HEK293 (cell line): ENCODE results near the gene DPP6.

Experiments used
- CTCF ChIA-PET: fragments of 350-600 bp; formaldehyde crosslinking; extraction: SDS; loops from one replicate; lab custom pipeline; 2021; ENCODE audit warnings: antibody characterized with exemption; lab: Yijun Ruan, JAX
- POLR2A ChIA-PET: fragments of 300-600 bp; formaldehyde crosslinking; extraction: SDS; loops from one replicate; lab custom pipeline; 2020; ENCODE audit warnings: antibody characterized with exemption, inconsistent platforms; lab: Yijun Ruan, JAX
- H3K27ac ChIP-seq: fragments of 200-500 bp; sonication (Bioruptor generic); 2 replicates; pipeline ENCODE4 v1.5.1; 2014; ENCODE audit warnings: low read depth, low read length, control low read depth, inconsistent platforms; ENCODE audit errors: extremely low read depth
- H3K36me3 ChIP-seq, 2 experiments: fragments of 200-500 bp in 1 of 2; sonication (Bioruptor generic) in 1 of 2; 1 replicate in 1 of 2; 2 replicates in 1 of 2; pipeline ENCODE4 v1.5.1; 2014 to 2017; ENCODE audit warnings: inconsistent platforms in 2 of 2, low read length in 2 of 2; ENCODE audit not compliant: control insufficient read depth in 2 of 2, insufficient read depth in 1 of 2
- H3K4me1 ChIP-seq: fragments of 200-500 bp; sonication (Bioruptor generic); 2 replicates; pipeline ENCODE4 v1.5.1; 2014; ENCODE audit warnings: mild to moderate bottlenecking, low read length, inconsistent platforms; ENCODE audit not compliant: control insufficient read depth, insufficient read depth
- H3K4me3 ChIP-seq: 2 replicates; pipeline ENCODE4 v1.5.1; 2011; ENCODE audit warnings: low read depth, mild to moderate bottlenecking, control low read depth, low read length, moderate library complexity
- H3K9me3 ChIP-seq: fragments of 200-500 bp; sonication (Bioruptor generic); 2 replicates; pipeline ENCODE4 v1.5.1; 2014; ENCODE audit warnings: low read depth, low read length, inconsistent platforms; ENCODE audit not compliant: control insufficient read depth, insufficient read depth
- EGR2 ChIP-seq: fragments of 450-650 bp; formaldehyde crosslinking; IDR thresholded peaks from 2 replicates; pipeline ENCODE4 v1.5.1; 2016; ENCODE audit warnings: low read depth, missing biosample characterization, missing genetic modification characterization
- SALL2 ChIP-seq: fragments of 450-650 bp; formaldehyde crosslinking; IDR thresholded peaks from 2 replicates; pipeline ENCODE4 v1.5.0; 2017; ENCODE audit warnings: missing biosample characterization, mild to moderate bottlenecking, missing genetic modification characterization, borderline replicate concordance
- SCRT2 ChIP-seq: fragments of 450-650 bp; formaldehyde crosslinking; IDR thresholded peaks from 2 replicates; pipeline ENCODE4 v1.5.1; 2016; ENCODE audit warnings: missing biosample characterization, missing genetic modification characterization
- TRIM28 ChIP-seq: IDR thresholded peaks from 2 replicates; pipeline ENCODE4 v1.6.1; 2011; ENCODE audit warnings: low read length, control low read depth, borderline replicate concordance
- YY1 ChIP-seq: fragments of 450-650 bp; formaldehyde crosslinking; IDR thresholded peaks from 2 replicates; pipeline ENCODE4 v1.5.1; 2018; ENCODE audit warnings: missing biosample characterization, missing genetic modification characterization
- ZFP37 ChIP-seq: fragments of 450-650 bp; formaldehyde crosslinking; IDR thresholded peaks from 2 replicates; pipeline ENCODE4 v1.5.1; 2016; ENCODE audit warnings: missing biosample characterization, missing genetic modification characterization
- ZFP69B ChIP-seq: fragments of 450-650 bp; formaldehyde crosslinking; IDR thresholded peaks from 2 replicates; pipeline ENCODE4 v1.5.1; 2016; ENCODE audit warnings: missing biosample characterization, missing genetic modification characterization
- ZNF214 ChIP-seq: fragments of 450-650 bp; formaldehyde crosslinking; IDR thresholded peaks from 2 replicates; pipeline ENCODE4 v1.5.1; 2017; ENCODE audit warnings: missing biosample characterization, mild to moderate bottlenecking, missing genetic modification characterization, borderline replicate concordance
- ZNF514 ChIP-seq: fragments of 450-650 bp; formaldehyde crosslinking; IDR thresholded peaks from 2 replicates; pipeline ENCODE4 v1.5.1; 2016; ENCODE audit warnings: missing biosample characterization, missing genetic modification characterization
- ZNF660 ChIP-seq: fragments of 450-650 bp; IDR thresholded peaks from 2 replicates; pipeline ENCODE4 v1.5.1; 2018; ENCODE audit warnings: missing biosample characterization, mild to moderate bottlenecking, missing genetic modification characterization
- ZNF785 ChIP-seq: fragments of 450-650 bp; formaldehyde crosslinking; IDR thresholded peaks from 2 replicates; pipeline ENCODE4 v1.5.1; 2016; ENCODE audit warnings: missing biosample characterization, missing genetic modification characterization
- ZNF791 ChIP-seq: fragments of 450-650 bp; formaldehyde crosslinking; IDR thresholded peaks from 2 replicates; pipeline ENCODE4 v1.5.1; 2016; ENCODE audit warnings: missing biosample characterization, missing genetic modification characterization
- ZSCAN23 ChIP-seq: fragments of 450-650 bp; formaldehyde crosslinking; IDR thresholded peaks from 2 replicates; pipeline ENCODE4 v1.5.1; 2016; ENCODE audit warnings: missing biosample characterization, missing genetic modification characterization
- TF ChIP-seq, protein P1 (sequence below): fragments of 450-650 bp; formaldehyde crosslinking; IDR thresholded peaks from 2 replicates; pipeline ENCODE4 v1.5.1; 2016; ENCODE audit warnings: missing biosample characterization, missing genetic modification characterization
- TF ChIP-seq, protein P2 (sequence below): fragments of 450-650 bp; formaldehyde crosslinking; IDR thresholded peaks from 2 replicates; pipeline ENCODE4 v1.5.1; 2016; ENCODE audit warnings: missing biosample characterization, missing genetic modification characterization
- TF ChIP-seq, protein P3 (sequence below): fragments of 450-650 bp; formaldehyde crosslinking; IDR thresholded peaks from 2 replicates; pipeline ENCODE4 v1.5.1; 2016; ENCODE audit warnings: missing biosample characterization, missing genetic modification characterization
- TF ChIP-seq, protein P4 (sequence below): fragments of 450-650 bp; formaldehyde crosslinking; IDR thresholded peaks from 2 replicates; pipeline ENCODE4 v1.5.1; 2016; ENCODE audit warnings: missing biosample characterization, missing genetic modification characterization
- TF ChIP-seq, protein P5 (sequence below): fragments of 450-650 bp; formaldehyde crosslinking; IDR thresholded peaks from 2 replicates; pipeline ENCODE4 v1.5.1; 2017; ENCODE audit warnings: missing biosample characterization, missing genetic modification characterization

The DPP6 gene

DNA sequence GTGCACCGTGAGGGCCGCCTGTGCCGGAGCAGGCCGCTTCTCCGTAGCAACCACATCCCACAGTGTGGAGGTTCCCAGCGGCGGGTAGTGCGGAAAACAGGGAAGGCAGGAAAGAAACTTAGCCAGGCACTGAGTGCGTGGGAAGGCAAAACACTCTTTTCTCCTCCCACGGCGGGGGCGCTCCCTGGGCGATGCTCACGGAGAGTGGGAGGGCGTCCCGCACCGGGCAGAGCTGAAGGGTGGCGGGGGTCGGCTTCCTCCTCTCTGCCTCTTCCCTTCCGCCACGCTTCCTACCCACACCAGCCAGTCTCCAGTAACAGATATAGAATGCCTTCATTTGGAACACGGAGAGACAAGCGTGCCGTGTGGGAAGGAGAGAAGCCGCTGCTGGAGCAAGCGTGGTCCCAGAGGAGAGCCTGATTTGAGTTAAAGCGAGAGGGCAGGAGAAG is 698.2 kb downstream of the DPP6 start:
- POLR2A ChIA-PET = no interaction called here
- no peak overlapping the region for H3K4me3 ChIP-seq
- no peaks in the 10 kb centered on the region for H3K9me3 ChIP-seq
- no peak overlapping the region for H3K27ac ChIP-seq
- CTCF ChIA-PET = no interaction called here
- H3K4me1 ChIP-seq = no peaks in the 10 kb centered on the region
- TF ChIP-seq, protein P1, sequence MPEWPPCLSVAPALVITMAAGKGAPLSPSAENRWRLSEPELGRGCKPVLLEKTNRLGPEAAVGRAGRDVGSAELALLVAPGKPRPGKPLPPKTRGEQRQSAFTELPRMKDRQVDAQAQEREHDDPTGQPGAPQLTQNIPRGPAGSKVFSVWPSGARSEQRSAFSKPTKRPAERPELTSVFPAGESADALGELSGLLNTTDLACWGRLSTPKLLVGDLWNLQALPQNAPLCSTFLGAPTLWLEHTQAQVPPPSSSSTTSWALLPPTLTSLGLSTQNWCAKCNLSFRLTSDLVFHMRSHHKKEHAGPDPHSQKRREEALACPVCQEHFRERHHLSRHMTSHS = no peak
- TF ChIP-seq ZNF791 (tag by site-specific recombination) (no peak), YY1 (tag by site-specific recombination) (no peak), EGR2 (0 out of 2 replicates have a peak, but pooled peaks have one; percentile 10), TRIM28 (no peak)
- TF ChIP-seq, protein P2, sequence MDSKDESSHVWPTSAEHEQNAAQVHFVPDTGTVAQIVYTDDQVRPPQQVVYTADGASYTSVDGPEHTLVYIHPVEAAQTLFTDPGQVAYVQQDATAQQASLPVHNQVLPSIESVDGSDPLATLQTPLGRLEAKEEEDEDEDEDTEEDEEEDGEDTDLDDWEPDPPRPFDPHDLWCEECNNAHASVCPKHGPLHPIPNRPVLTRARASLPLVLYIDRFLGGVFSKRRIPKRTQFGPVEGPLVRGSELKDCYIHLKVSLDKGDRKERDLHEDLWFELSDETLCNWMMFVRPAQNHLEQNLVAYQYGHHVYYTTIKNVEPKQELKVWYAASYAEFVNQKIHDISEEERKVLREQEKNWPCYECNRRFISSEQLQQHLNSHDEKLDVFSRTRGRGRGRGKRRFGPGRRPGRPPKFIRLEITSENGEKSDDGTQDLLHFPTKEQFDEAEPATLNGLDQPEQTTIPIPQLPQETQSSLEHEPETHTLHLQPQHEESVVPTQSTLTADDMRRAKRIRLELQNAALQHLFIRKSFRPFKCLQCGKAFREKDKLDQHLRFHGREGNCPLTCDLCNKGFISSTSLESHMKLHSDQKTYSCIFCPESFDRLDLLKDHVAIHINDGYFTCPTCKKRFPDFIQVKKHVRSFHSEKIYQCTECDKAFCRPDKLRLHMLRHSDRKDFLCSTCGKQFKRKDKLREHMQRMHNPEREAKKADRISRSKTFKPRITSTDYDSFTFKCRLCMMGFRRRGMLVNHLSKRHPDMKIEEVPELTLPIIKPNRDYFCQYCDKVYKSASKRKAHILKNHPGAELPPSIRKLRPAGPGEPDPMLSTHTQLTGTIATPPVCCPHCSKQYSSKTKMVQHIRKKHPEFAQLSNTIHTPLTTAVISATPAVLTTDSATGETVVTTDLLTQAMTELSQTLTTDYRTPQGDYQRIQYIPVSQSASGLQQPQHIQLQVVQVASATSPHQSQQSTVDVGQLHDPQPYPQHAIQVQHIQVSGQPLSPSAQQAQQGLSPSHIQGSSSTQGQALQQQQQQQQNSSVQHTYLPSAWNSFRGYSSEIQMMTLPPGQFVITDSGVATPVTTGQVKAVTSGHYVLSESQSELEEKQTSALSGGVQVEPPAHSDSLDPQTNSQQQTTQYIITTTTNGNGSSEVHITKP (tag by site-specific recombination) = no peak
- no peaks in the 10 kb centered on the region for H3K36me3 ChIP-seq

DNA sequence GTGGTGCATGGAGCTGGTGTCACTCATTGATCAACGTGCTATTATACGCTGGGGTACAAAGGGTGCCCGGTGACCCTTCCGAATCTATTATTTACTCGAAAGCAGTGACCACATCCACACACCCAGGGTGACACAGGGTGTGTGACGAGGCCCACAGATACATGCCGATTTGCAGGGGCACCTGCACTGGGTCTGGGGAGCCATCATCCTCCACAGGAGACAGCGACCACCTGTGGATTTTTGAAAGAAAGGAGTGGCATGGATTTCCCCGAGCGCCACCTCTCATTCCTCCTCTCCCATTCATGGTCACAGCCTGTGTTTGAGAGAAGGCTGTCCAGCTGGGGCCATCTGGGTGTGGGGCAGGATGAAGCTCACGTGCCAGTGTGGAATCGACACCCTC is 701.0 kb downstream of the DPP6 start:
- no peak overlapping the region for H3K27ac ChIP-seq
- TF ChIP-seq SCRT2 (tag by site-specific recombination) = 0 out of 2 replicates have a peak, but pooled peaks have one; percentile 23
- TF ChIP-seq, protein P3, sequence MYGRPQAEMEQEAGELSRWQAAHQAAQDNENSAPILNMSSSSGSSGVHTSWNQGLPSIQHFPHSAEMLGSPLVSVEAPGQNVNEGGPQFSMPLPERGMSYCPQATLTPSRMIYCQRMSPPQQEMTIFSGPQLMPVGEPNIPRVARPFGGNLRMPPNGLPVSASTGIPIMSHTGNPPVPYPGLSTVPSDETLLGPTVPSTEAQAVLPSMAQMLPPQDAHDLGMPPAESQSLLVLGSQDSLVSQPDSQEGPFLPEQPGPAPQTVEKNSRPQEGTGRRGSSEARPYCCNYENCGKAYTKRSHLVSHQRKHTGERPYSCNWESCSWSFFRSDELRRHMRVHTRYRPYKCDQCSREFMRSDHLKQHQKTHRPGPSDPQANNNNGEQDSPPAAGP = no peak
- TF ChIP-seq, all 188 proteins: peak for 1
- ChIA-PET POLR2A (no interaction called here), CTCF (interaction anchor here (1.1 kb wide), 1 partner anchor 9 kb away, joined by 4 read pairs; no protein-coding TSS in a partner anchor)
- no peaks in the 10 kb centered on the region for H3K36me3 ChIP-seq
- H3K9me3 ChIP-seq = no peaks in the 10 kb centered on the region
- H3K4me3 ChIP-seq = no peak overlapping the region
- no peaks in the 10 kb centered on the region for H3K4me1 ChIP-seq

DNA sequence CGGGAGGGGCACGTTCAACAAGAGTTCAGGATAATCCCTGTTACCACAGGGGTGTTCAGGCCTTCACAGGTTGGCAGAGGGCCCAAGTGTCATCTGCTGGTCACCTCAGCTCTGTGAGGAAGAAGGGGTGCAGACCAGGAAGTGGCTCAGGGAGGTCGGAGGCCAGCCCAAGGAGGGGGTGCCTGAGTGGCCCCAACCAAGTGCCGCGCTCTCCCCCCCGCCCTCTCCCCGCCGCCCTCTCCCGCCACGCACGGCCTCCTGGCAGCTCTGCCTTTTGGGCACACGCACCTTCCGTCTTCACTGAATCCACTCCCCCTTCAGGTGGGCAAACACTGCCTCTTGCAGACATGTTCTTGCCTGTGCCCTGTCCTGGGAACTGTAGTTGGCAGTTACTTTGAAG is 705.6 kb downstream of the DPP6 start:
- H3K9me3 ChIP-seq = no peaks in the 10 kb centered on the region
- no peaks in the 10 kb centered on the region for H3K36me3 ChIP-seq
- H3K4me3 ChIP-seq = no peak overlapping the region
- no peaks in the 10 kb centered on the region for H3K4me1 ChIP-seq
- no peak overlapping the region for H3K27ac ChIP-seq
- TF ChIP-seq ZNF514 (tag by site-specific recombination) = no peak
- TF ChIP-seq, protein P4, sequence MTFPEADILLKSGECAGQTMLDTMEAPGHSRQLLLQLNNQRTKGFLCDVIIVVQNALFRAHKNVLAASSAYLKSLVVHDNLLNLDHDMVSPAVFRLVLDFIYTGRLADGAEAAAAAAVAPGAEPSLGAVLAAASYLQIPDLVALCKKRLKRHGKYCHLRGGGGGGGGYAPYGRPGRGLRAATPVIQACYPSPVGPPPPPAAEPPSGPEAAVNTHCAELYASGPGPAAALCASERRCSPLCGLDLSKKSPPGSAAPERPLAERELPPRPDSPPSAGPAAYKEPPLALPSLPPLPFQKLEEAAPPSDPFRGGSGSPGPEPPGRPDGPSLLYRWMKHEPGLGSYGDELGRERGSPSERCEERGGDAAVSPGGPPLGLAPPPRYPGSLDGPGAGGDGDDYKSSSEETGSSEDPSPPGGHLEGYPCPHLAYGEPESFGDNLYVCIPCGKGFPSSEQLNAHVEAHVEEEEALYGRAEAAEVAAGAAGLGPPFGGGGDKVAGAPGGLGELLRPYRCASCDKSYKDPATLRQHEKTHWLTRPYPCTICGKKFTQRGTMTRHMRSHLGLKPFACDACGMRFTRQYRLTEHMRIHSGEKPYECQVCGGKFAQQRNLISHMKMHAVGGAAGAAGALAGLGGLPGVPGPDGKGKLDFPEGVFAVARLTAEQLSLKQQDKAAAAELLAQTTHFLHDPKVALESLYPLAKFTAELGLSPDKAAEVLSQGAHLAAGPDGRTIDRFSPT = no peak
- TF ChIP-seq ZNF785 (tag by site-specific recombination) = no peak
- TF ChIP-seq SALL2 = no peak
- TF ChIP-seq ZNF660 (tag by site-specific recombination) = no peak
- no peak for TF ChIP-seq ZFP69B (tag by site-specific recombination)
- no peak for TF ChIP-seq ZNF214 (tag by site-specific recombination)
- TF ChIP-seq ZFP37 (tag by site-specific recombination) = no peak
- TF ChIP-seq, protein P5, sequence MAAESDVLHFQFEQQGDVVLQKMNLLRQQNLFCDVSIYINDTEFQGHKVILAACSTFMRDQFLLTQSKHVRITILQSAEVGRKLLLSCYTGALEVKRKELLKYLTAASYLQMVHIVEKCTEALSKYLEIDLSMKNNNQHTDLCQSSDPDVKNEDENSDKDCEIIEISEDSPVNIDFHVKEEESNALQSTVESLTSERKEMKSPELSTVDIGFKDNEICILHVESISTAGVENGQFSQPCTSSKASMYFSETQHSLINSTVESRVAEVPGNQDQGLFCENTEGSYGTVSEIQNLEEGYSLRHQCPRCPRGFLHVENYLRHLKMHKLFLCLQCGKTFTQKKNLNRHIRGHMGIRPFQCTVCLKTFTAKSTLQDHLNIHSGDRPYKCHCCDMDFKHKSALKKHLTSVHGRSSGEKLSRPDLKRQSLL (tag by site-specific recombination) = no peak
- no peak for TF ChIP-seq ZSCAN23 (tag by site-specific recombination)
- CTCF ChIA-PET = no interaction called here
- POLR2A ChIA-PET = no interaction called here
